Coronary artery (tissue), 2 donors: Measurements from ENCODE around the gene EML4.

ENCODE experiments used
- DNase-seq: peaks from one replicate; pipeline ENCODE4 v3.0.0-alpha.2; 2017; ENCODE audit warnings: low spot score
- H3K27ac ChIP-seq, 2 donors: fragments of 200-600 bp; sonication (generic); one replicate each; pipeline ENCODE4 v1.5.1; 2016 to 2019
- H3K4me3 ChIP-seq: fragments of 200-600 bp; sonication (generic); 2 replicates; pipeline ENCODE4 v1.5.1; 2016; ENCODE audit warnings: mild to moderate bottlenecking, moderate library complexity
- CTCF ChIP-seq: fragments of 200-600 bp; sonication (generic); IDR thresholded peaks from one replicate; pipeline ENCODE4 v1.5.1; 2019; ENCODE audit warnings: antibody characterized with exemption

Gene EML4

GRCh38 chr2:42310007-42310515 lies 140.9 kb downstream of the EML4 start:
- DNase-seq, result no peak
- Histone ChIP-seq H3K27ac (no peak overlapping the region), H3K4me3 (no peak overlapping the region)
- TF ChIP-seq CTCF, result no peak

- DNase-seq, result no peak
- no peak for TF ChIP-seq CTCF
- H3K27ac ChIP-seq, result no peak overlapping the region
- no peak overlapping the region for H3K4me3 ChIP-seq
These were observed 143.0 kb downstream of the EML4 start for GRCh38 chr2:42312106-42312505.

- H3K27ac ChIP-seq, result no peak overlapping the region
- no peak for DNase-seq
- no peak overlapping the region for H3K4me3 ChIP-seq
- TF ChIP-seq CTCF, result no peak
These were observed 145.8 kb downstream of the EML4 start for GRCh38 chr2:42314892-42315468.

GRCh38 chr2:42315844-42316470 lies 146.8 kb downstream of the EML4 start:
- DNase-seq, result no peak
- no peak overlapping the region for H3K4me3 ChIP-seq
- TF ChIP-seq CTCF, result no peak
- H3K27ac ChIP-seq, result no peak overlapping the region

- no peak for TF ChIP-seq CTCF
- no peak for DNase-seq
- H3K27ac ChIP-seq, result no peak overlapping the region
- no peak overlapping the region for H3K4me3 ChIP-seq
These were observed 147.8 kb downstream of the EML4 start for GRCh38 chr2:42316910-42317309.

GRCh38 chr2:42317486-42317885 lies 148.3 kb downstream of the EML4 start:
- no peak overlapping the region for H3K4me3 ChIP-seq
- H3K27ac ChIP-seq, result no peak overlapping the region
- TF ChIP-seq CTCF, result no peak
- no peak for DNase-seq

GRCh38 chr2:42317945-42318344 lies 148.8 kb downstream of the EML4 start:
- no peak overlapping the region for H3K27ac ChIP-seq
- no peak for TF ChIP-seq CTCF
- no peak overlapping the region for H3K4me3 ChIP-seq
- DNase-seq, result no peak
